ENCODE measurements around the gene YTHDF1.

- TF ChIP-seq, protein P1, sequence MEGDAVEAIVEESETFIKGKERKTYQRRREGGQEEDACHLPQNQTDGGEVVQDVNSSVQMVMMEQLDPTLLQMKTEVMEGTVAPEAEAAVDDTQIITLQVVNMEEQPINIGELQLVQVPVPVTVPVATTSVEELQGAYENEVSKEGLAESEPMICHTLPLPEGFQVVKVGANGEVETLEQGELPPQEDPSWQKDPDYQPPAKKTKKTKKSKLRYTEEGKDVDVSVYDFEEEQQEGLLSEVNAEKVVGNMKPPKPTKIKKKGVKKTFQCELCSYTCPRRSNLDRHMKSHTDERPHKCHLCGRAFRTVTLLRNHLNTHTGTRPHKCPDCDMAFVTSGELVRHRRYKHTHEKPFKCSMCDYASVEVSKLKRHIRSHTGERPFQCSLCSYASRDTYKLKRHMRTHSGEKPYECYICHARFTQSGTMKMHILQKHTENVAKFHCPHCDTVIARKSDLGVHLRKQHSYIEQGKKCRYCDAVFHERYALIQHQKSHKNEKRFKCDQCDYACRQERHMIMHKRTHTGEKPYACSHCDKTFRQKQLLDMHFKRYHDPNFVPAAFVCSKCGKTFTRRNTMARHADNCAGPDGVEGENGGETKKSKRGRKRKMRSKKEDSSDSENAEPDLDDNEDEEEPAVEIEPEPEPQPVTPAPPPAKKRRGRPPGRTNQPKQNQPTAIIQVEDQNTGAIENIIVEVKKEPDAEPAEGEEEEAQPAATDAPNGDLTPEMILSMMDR (IDR thresholded peaks at IDR 0.05) = no peak
- no peak for TF ChIP-seq POLR2A (IDR thresholded peaks at IDR 0.05)
Measured at GRCh38 chr20:63163171-63163570, 52.8 kb downstream of the YTHDF1 start.
